ENCODE measurements around the gene CADPS2. TPM values are rescaled to one million over a fixed set of nuclear protein-coding genes. Genes with fewer than 3 reads are reported as not detected.

The CADPS2 gene
- total and polyA plus RNA-seq, 4 donors, result 16.0 to 76.7 (median 27.7) TPM

- H3K4me3 ChIP-seq, result no peak overlapping the region
- TF ChIP-seq CTCF (IDR thresholded peaks at IDR 0.05; ENCODE audit: control extremely low read depth, extremely low read depth), result no peak
- peaks cover 0 to 16% (median 2%) of the 10 kb centered on the region in 5 donors for H3K4me1 ChIP-seq (ENCODE audit: control insufficient read depth in 5 of 5, insufficient read depth in 5 of 5, low read length in 5 of 5)
- ATAC-seq (ENCODE audit: insufficient read depth, low FRiP score) (no peak), DNase-seq (peak in 1 of 3 donors; percentile 21)
- no peaks in the 10 kb centered on the region for H3K27me3 ChIP-seq (ENCODE audit: control insufficient read depth in 3 of 3, insufficient read depth in 3 of 3, low read length in 2 of 3)
- H3K27ac ChIP-seq (ENCODE audit: low read depth in 1 of 2, low read length in 1 of 2), result no peak overlapping the region
- no peaks in the 10 kb centered on the region for H3K9me3 ChIP-seq (ENCODE audit: control insufficient read depth in 4 of 4, insufficient read depth in 3 of 4, low read length in 3 of 4)
- no peak overlapping the region for H3K9ac ChIP-seq (ENCODE audit: insufficient read depth in 1 of 2, low read length in 2 of 2)
- no peaks in the 10 kb centered on the region for H3K36me3 ChIP-seq (ENCODE audit: control insufficient read depth in 4 of 4, insufficient read depth in 4 of 4, low read length in 4 of 4)
- WGBS, 2 donors, result 86 to 90% methylated on average over 6 of the region's 6 CpGs
Measured at GRCh38 chr7:122339145-122339904, 546.9 kb downstream of the CADPS2 start.

- 66 to 82% methylated on average over 2 of the region's 2 CpGs for WGBS, 2 donors
- ATAC-seq (ENCODE audit: insufficient read depth, low FRiP score), result no peak
Measured at GRCh38 chr7:122337011-122337410, 549.2 kb downstream of the CADPS2 start.

GRCh38 chr7:122329145-122329802 is 557.0 kb downstream of the CADPS2 start:
- Histone ChIP-seq H3K9me3 (ENCODE audit: control insufficient read depth in 4 of 4, insufficient read depth in 3 of 4, low read length in 3 of 4) (no peaks in the 10 kb centered on the region), H3K27ac (ENCODE audit: low read depth in 1 of 2, low read length in 1 of 2) (no peak overlapping the region), H3K36me3 (ENCODE audit: control insufficient read depth in 4 of 4, insufficient read depth in 4 of 4, low read length in 4 of 4) (peaks cover 0 to 2% (median 0%) of the 10 kb centered on the region in 4 donors), H3K27me3 (ENCODE audit: control insufficient read depth in 3 of 3, insufficient read depth in 3 of 3, low read length in 2 of 3) (no peaks in the 10 kb centered on the region), H3K9ac (ENCODE audit: insufficient read depth in 1 of 2, low read length in 2 of 2) (no peak overlapping the region), H3K4me3 (no peak overlapping the region), H3K4me1 (ENCODE audit: control insufficient read depth in 5 of 5, insufficient read depth in 5 of 5, low read length in 5 of 5) (no peaks in the 10 kb centered on the region)
- ATAC-seq (ENCODE audit: insufficient read depth, low FRiP score), result no peak
- WGBS, 2 donors, result 45 to 78% methylated on average over 8 of the region's 8 CpGs
- DNase-seq, result no peak
- no peak for TF ChIP-seq CTCF (IDR thresholded peaks at IDR 0.05; ENCODE audit: control extremely low read depth, extremely low read depth)

More at GRCh38 chr7:122337011-122337410, 549.2 kb downstream of the CADPS2 start:
- TF ChIP-seq CTCF (IDR thresholded peaks at IDR 0.05; ENCODE audit: control extremely low read depth, extremely low read depth), result no peak
- Histone ChIP-seq H3K27me3 (ENCODE audit: control insufficient read depth in 3 of 3, insufficient read depth in 3 of 3, low read length in 2 of 3) (no peaks in the 10 kb centered on the region), H3K9ac (ENCODE audit: insufficient read depth in 1 of 2, low read length in 2 of 2) (no peak overlapping the region), H3K4me1 (ENCODE audit: control insufficient read depth in 5 of 5, insufficient read depth in 5 of 5, low read length in 5 of 5) (no peaks in the 10 kb centered on the region), H3K4me3 (no peak overlapping the region), H3K9me3 (ENCODE audit: control insufficient read depth in 4 of 4, insufficient read depth in 3 of 4, low read length in 3 of 4) (no peaks in the 10 kb centered on the region), H3K36me3 (ENCODE audit: control insufficient read depth in 4 of 4, insufficient read depth in 4 of 4, low read length in 4 of 4) (peaks cover 0 to 2% (median 0%) of the 10 kb centered on the region in 4 donors), H3K27ac (ENCODE audit: low read depth in 1 of 2, low read length in 1 of 2) (no peak overlapping the region)
- no peak for DNase-seq

All from lung (tissue), 12 donors.